ENCODE data around the gene BCL11A. TPM values are rescaled to one million over a fixed set of nuclear protein-coding genes. Genes with fewer than 3 reads are reported as not detected.
A peak's percentile ranks its signal among the peaks of the same experiment; 100 is the strongest.

BCL11A gene
- total and polyA plus RNA-seq, 12 donors = 3.2 to 38.5 (median 22.7) TPM

- Histone ChIP-seq H3K4me1 (peaks cover 0 to 69% (median 17%) of the 10 kb centered on the region in 9 donors), H3K27ac (peak overlapping the region in 5 of 10 donors; percentile 1 to 78 (median 59)), H3K27me3 (peaks cover 0 to 92% (median 71%) of the 10 kb centered on the region in 7 donors)
Measured at GRCh38 chr2:60546756-60547420, 6.6 kb downstream of the BCL11A start.

GRCh38 chr2:60544954-60545560 lies 8.4 kb downstream of the BCL11A start:
- peak overlapping the region in 9 of 10 donors; percentile 42 to 78 (median 65) for H3K27ac ChIP-seq
- H3K4me1 ChIP-seq = peaks cover 0 to 71% (median 21%) of the 10 kb centered on the region in 9 donors
- no peak for TF ChIP-seq CTCF (IDR thresholded peaks at IDR 0.05)
- no peaks in the 10 kb centered on the region for H3K9me3 ChIP-seq
- H3K36me3 ChIP-seq = no peaks in the 10 kb centered on the region
- DNase-seq (no peak), ATAC-seq (peak in 6 of 8 donors; percentile 8 to 76 (median 32))
- intact Hi-C loops (cut with DNase I) = loop anchor here in 4 of 10 donors (5.0 to 10.0 kb wide), 5 partner anchors 58 to 208 kb away; no protein-coding TSS in a partner anchor
- H3K4me3 ChIP-seq = no peak overlapping the region
- WGBS, 2 donors = 23 to 40% methylated on average over 9 of the region's 9 CpGs
- H3K27me3 ChIP-seq = peaks cover 0 to 79% (median 57%) of the 10 kb centered on the region in 7 donors

More at GRCh38 chr2:60546756-60547420, 6.6 kb downstream of the BCL11A start:
- WGBS, 2 donors = 53 to 61% methylated on average over 6 of the region's 6 CpGs
- Histone ChIP-seq H3K9me3 (no peaks in the 10 kb centered on the region), H3K36me3 (no peaks in the 10 kb centered on the region), H3K4me3 (no peak overlapping the region)
- intact Hi-C loops (cut with DNase I) = loop anchor here in 4 of 10 donors (5.0 to 10.0 kb wide), 5 partner anchors 60 to 210 kb away; no protein-coding TSS in a partner anchor
- DNase-seq (no peak), ATAC-seq (no peak)
- no peak for TF ChIP-seq CTCF (IDR thresholded peaks at IDR 0.05)

- Histone ChIP-seq H3K9me3 (no peaks in the 10 kb centered on the region), H3K4me3 (no peak overlapping the region), H3K36me3 (no peaks in the 10 kb centered on the region), H3K27me3 (peaks cover 0 to 79% (median 51%) of the 10 kb centered on the region in 7 donors), H3K27ac (peak overlapping the region in 8 of 10 donors; percentile 42 to 78 (median 66)), H3K4me1 (peaks cover 0 to 73% (median 28%) of the 10 kb centered on the region in 9 donors)
- DNase-seq (no peak), ATAC-seq (no peak)
- intact Hi-C loops (cut with DNase I) = loop anchor here in 2 of 10 donors (10.0 kb wide), 2 partner anchors 59 to 109 kb away; no protein-coding TSS in a partner anchor
- 75 to 77% methylated on average over 7 of the region's 7 CpGs for WGBS, 2 donors
- TF ChIP-seq CTCF (IDR thresholded peaks at IDR 0.05) = no peak
Measured at GRCh38 chr2:60544062-60544461, 9.4 kb downstream of the BCL11A start.

- Histone ChIP-seq H3K4me1 (peaks cover 0 to 77% (median 28%) of the 10 kb centered on the region in 9 donors), H3K9me3 (no peaks in the 10 kb centered on the region), H3K27ac (peak overlapping the region in 2 of 10 donors; percentile 2 to 5), H3K36me3 (no peaks in the 10 kb centered on the region), H3K27me3 (peaks cover 0 to 54% (median 32%) of the 10 kb centered on the region in 7 donors), H3K4me3 (no peak overlapping the region)
- no peak for DNase-seq
- no peak for TF ChIP-seq CTCF (IDR thresholded peaks at IDR 0.05)
- 54 to 68% methylated on average over 3 of the region's 3 CpGs for WGBS, 2 donors
- no peak for ATAC-seq
- intact Hi-C loops (cut with DNase I) = loop anchor here in 2 of 10 donors (10.0 kb wide), 2 partner anchors 56 to 106 kb away; no protein-coding TSS in a partner anchor
Measured at GRCh38 chr2:60541056-60541651, 12.3 kb downstream of the BCL11A start.

All from heart right ventricle (tissue), 16 donors.